ENCODE measurements around the gene SNX30.

SNX30 gene

GRCh38 chr9:112844771-112845542 lies 94.4 kb downstream of the SNX30 start:
- TF ChIP-seq EP300 (IDR thresholded peaks at IDR 0.05; ENCODE audit: borderline replicate concordance) = 0 out of 2 replicates have a peak, but pooled peaks have one; percentile 14
- TF ChIP-seq, protein P1, sequence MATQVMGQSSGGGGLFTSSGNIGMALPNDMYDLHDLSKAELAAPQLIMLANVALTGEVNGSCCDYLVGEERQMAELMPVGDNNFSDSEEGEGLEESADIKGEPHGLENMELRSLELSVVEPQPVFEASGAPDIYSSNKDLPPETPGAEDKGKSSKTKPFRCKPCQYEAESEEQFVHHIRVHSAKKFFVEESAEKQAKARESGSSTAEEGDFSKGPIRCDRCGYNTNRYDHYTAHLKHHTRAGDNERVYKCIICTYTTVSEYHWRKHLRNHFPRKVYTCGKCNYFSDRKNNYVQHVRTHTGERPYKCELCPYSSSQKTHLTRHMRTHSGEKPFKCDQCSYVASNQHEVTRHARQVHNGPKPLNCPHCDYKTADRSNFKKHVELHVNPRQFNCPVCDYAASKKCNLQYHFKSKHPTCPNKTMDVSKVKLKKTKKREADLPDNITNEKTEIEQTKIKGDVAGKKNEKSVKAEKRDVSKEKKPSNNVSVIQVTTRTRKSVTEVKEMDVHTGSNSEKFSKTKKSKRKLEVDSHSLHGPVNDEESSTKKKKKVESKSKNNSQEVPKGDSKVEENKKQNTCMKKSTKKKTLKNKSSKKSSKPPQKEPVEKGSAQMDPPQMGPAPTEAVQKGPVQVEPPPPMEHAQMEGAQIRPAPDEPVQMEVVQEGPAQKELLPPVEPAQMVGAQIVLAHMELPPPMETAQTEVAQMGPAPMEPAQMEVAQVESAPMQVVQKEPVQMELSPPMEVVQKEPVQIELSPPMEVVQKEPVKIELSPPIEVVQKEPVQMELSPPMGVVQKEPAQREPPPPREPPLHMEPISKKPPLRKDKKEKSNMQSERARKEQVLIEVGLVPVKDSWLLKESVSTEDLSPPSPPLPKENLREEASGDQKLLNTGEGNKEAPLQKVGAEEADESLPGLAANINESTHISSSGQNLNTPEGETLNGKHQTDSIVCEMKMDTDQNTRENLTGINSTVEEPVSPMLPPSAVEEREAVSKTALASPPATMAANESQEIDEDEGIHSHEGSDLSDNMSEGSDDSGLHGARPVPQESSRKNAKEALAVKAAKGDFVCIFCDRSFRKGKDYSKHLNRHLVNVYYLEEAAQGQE (IDR thresholded peaks at IDR 0.05; ENCODE audit: low read depth) = no peak
- no peak for TF ChIP-seq ZBTB7A (IDR thresholded peaks at IDR 0.05; ENCODE audit: low read depth)
- no peak for TF ChIP-seq CEBPB (IDR thresholded peaks at IDR 0.05)
- TF ChIP-seq TCF12 (IDR thresholded peaks at IDR 0.05; ENCODE audit: low read depth) = 0 out of 2 replicates have a peak, but pooled peaks have one; percentile 10
- peak; percentile 90 for TF ChIP-seq RAD21 (IDR thresholded peaks at IDR 0.05; ENCODE audit: low read depth)
- no peak for TF ChIP-seq FOXM1 (IDR thresholded peaks at IDR 0.05; ENCODE audit: borderline replicate concordance, low read depth)
- no peak for TF ChIP-seq MAX (IDR thresholded peaks at IDR 0.05)
- TF ChIP-seq YY1 (IDR thresholded peaks at IDR 0.05; ENCODE audit: low read depth) = peak; percentile 16; the same call in 1 of the 2 replicates

DNA sequence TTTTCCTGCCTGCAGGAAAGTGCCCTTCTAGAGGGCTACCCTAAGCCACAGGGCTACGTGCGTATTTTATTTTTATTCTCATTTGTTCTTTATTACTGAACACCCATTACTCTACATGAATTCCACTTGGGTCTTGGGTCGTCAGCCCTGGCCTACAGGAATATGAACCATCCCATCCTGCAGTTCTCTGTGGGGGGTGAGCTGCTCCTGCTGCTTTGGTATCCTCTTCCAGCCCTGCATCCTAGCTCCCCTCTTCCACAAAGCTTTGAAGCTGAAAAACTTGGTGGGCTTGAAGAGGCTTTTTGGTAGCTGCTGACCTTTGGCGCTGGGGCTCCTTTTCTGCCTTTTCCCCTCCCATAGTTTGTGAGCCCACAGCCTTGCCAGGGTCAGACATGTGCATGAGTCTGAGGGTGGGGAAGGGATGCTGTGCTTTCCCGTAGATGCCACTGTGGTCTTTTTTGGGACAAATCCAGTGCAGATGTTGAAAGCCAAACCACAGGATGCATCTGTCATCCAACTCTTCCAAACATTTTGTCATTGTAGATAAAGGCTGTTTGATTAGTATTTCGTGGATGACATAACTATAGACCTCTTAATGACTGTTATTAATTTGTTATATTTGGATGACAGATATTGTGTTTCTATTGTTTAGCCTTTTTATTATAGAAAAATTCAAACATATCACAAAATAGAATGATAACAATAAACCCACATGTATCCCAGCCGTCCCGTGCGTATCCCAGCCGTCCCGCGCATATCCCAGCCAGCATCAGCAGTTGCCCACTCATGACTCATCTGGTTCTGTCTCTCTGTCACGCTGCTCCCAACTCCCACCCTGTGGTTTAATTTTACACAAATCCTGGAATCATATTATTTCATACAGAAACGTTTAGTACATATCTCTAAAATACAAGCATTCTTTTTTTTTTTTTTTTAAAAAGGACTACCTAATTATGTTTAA lies 96.2 kb downstream of the SNX30 start:
- TF ChIP-seq TAF1 (IDR thresholded peaks at IDR 0.05; ENCODE audit: low read depth) (no peak), EP300 (IDR thresholded peaks at IDR 0.05; ENCODE audit: borderline replicate concordance) (no peak), TCF12 (IDR thresholded peaks at IDR 0.05; ENCODE audit: low read depth) (no peak), EGR1 (IDR thresholded peaks at IDR 0.05) (no peak), MAX (IDR thresholded peaks at IDR 0.05) (no peak), TEAD4 (IDR thresholded peaks at IDR 0.05) (no peak), YY1 (IDR thresholded peaks at IDR 0.05; ENCODE audit: low read depth) (no peak), NFIC (IDR thresholded peaks at IDR 0.05) (no peak), RAD21 (IDR thresholded peaks at IDR 0.05; ENCODE audit: low read depth) (no peak), CEBPB (IDR thresholded peaks at IDR 0.05) (no peak), ZBTB7A (IDR thresholded peaks at IDR 0.05; ENCODE audit: low read depth) (no peak), CREB1 (IDR thresholded peaks at IDR 0.05; ENCODE audit: low read depth) (no peak), FOXM1 (IDR thresholded peaks at IDR 0.05; ENCODE audit: borderline replicate concordance, low read depth) (no peak)
- TF ChIP-seq, protein P2, sequence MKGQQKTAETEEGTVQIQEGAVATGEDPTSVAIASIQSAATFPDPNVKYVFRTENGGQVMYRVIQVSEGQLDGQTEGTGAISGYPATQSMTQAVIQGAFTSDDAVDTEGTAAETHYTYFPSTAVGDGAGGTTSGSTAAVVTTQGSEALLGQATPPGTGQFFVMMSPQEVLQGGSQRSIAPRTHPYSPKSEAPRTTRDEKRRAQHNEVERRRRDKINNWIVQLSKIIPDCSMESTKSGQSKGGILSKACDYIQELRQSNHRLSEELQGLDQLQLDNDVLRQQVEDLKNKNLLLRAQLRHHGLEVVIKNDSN (IDR thresholded peaks at IDR 0.05) = no peak
- TF ChIP-seq, protein P1 (IDR thresholded peaks at IDR 0.05; ENCODE audit: low read depth) = no peak

DNA sequence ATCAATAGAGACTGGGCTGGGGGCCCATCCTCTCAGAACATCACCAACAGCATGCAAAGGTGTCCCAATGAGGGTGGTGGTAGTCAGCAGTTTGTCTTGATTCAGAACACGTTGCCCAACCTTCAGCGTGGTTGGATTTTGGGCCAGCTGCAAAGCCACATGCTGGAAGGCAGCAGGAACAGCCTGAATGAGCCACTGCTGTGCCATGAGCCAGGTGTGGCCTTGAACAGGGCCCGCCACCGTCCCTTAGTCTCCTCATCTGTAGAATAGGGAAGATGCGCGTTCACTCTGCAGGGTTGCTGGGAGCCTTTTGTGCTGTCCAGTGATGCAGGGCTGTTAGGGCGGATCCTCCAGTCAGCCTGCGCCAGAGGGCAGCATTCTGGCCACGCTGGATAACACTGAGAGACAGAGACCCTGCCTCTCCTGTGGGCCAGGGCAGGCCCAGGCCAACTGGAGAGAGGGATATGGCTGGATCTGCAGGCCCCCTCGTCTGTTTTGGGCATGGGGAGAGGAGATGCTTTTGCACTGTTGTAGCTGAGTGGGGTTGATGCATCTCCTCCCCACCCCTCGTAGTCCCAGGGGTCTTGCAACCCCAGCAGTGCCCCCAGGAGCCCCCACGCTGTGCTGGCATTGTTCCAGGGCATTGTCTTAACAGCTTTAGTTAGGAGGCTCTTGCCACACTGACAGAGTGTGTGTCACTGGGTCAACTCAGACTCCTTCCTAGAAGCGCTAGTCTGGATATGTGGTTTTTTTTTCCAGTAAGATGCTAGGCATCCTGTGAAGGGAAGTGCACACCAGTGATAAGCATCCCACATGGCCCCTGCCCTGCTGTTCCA lies 98.0 kb downstream of the SNX30 start:
- TF ChIP-seq, protein P2 (IDR thresholded peaks at IDR 0.05) = no peak
- TF ChIP-seq YY1 (IDR thresholded peaks at IDR 0.05; ENCODE audit: low read depth) (no peak), CEBPB (IDR thresholded peaks at IDR 0.05) (no peak), NFIC (IDR thresholded peaks at IDR 0.05) (no peak), EGR1 (IDR thresholded peaks at IDR 0.05) (no peak), EP300 (IDR thresholded peaks at IDR 0.05; ENCODE audit: borderline replicate concordance) (no peak), MAX (IDR thresholded peaks at IDR 0.05) (no peak), FOXM1 (IDR thresholded peaks at IDR 0.05; ENCODE audit: borderline replicate concordance, low read depth) (no peak), TCF12 (IDR thresholded peaks at IDR 0.05; ENCODE audit: low read depth) (no peak), TEAD4 (IDR thresholded peaks at IDR 0.05) (no peak), CREB1 (IDR thresholded peaks at IDR 0.05; ENCODE audit: low read depth) (no peak), TAF1 (IDR thresholded peaks at IDR 0.05; ENCODE audit: low read depth) (no peak), RAD21 (IDR thresholded peaks at IDR 0.05; ENCODE audit: low read depth) (no peak), ZBTB7A (IDR thresholded peaks at IDR 0.05; ENCODE audit: low read depth) (no peak)
- TF ChIP-seq, protein P1 (IDR thresholded peaks at IDR 0.05; ENCODE audit: low read depth) = no peak

Measured in Ishikawa (cell line).